ENCODE measurements around the gene PLAC8. TPM values are rescaled to one million over a fixed set of nuclear protein-coding genes. Genes with fewer than 3 reads are reported as not detected.

Gene PLAC8
- total and polyA plus RNA-seq, 2 of the 13 experiments (the other 11 are each of a cell fraction or from before 2014, with no cell fraction given) = 3.0 to 174 TPM

DNA sequence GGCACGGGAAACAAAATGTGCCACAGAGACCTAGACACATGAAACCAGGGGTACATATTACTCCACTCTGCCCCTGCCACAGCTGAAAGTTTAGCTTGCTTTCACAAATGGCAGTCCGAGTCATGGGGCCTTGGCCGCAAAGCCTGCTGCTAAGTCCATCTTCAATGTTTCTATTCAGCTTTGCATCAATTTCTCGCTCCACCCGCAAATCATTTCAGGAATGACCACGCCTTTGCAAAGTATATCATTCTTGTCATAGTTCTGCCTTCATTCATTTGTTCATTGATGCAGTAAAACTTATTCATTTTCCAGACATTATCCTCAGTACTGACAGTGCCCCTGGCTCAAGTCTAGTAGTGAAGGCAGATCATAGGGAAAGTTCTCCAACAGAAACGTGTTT lies 9.5 kb downstream of the PLAC8 start:
- Histone ChIP-seq H3K4me3 (replicated peaks in 1 of 3; ENCODE audit: insufficient read depth in 1 of 3, low read depth in 2 of 3, low read length in 3 of 3) (no peak overlapping the region), H3K27me3 (ENCODE audit: control insufficient read depth in 1 of 2, insufficient read depth in 2 of 2, low read length in 2 of 2) (no peaks in the 10 kb centered on the region), H3K79me2 (ENCODE audit: insufficient read depth, low read length) (peaks cover 6% of the 10 kb centered on the region), H3K9me3 (ENCODE audit: low read length) (no peaks in the 10 kb centered on the region), H2AFZ (ENCODE audit: low read length) (no peak overlapping the region), H3K9ac (ENCODE audit: insufficient read depth, low read depth, low read length) (no peak overlapping the region), H3K36me3 (replicated peaks in 1 of 2; ENCODE audit: control insufficient read depth in 1 of 2, insufficient read depth in 2 of 2, low read length in 2 of 2) (peaks cover 5 to 32% of the 10 kb centered on the region in 2 experiments), H3K27ac (ENCODE audit: extremely low read length, insufficient read depth, low read length) (no peak overlapping the region), H4K20me1 (ENCODE audit: insufficient read depth, low read length) (no peaks in the 10 kb centered on the region), H3K4me2 (ENCODE audit: low read depth, low read length) (no peak overlapping the region), H3K4me1 (ENCODE audit: insufficient read depth, low read length) (no peaks in the 10 kb centered on the region)
- POLR2A ChIA-PET = no interaction called here
- FAIRE-seq (no peak), ATAC-seq (no peak), DNase-seq (ENCODE audit: low spot score) (no peak)
- in situ Hi-C loops (cut with HindIII; ENCODE audit: extremely low pct_ligation_motif_present, low pct_unique_long_range_greater_than_20kb) = no loop called here
- CTCF ChIA-PET (ENCODE audit: low intra/inter-chr PET ratio, low total read pairs) = no interaction called here
- BruUV-seq (replicated peaks) = no TSS peak
- intact Hi-C loops (cut with micrococcal nuclease; ENCODE audit: unreplicated experiment) = no loop called here
- TF ChIP-seq ZBTB3 (CRISPR knock-in tag; IDR thresholded peaks at IDR 0.05; ENCODE audit: borderline replicate concordance, low read depth) = no peak
- TF ChIP-seq NR1H2 (CRISPR knock-in tag; IDR thresholded peaks at IDR 0.05; ENCODE audit: borderline replicate concordance, low read depth) = no peak
- TF ChIP-seq, protein P1, sequence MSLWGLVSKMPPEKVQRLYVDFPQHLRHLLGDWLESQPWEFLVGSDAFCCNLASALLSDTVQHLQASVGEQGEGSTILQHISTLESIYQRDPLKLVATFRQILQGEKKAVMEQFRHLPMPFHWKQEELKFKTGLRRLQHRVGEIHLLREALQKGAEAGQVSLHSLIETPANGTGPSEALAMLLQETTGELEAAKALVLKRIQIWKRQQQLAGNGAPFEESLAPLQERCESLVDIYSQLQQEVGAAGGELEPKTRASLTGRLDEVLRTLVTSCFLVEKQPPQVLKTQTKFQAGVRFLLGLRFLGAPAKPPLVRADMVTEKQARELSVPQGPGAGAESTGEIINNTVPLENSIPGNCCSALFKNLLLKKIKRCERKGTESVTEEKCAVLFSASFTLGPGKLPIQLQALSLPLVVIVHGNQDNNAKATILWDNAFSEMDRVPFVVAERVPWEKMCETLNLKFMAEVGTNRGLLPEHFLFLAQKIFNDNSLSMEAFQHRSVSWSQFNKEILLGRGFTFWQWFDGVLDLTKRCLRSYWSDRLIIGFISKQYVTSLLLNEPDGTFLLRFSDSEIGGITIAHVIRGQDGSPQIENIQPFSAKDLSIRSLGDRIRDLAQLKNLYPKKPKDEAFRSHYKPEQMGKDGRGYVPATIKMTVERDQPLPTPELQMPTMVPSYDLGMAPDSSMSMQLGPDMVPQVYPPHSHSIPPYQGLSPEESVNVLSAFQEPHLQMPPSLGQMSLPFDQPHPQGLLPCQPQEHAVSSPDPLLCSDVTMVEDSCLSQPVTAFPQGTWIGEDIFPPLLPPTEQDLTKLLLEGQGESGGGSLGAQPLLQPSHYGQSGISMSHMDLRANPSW (CRISPR knock-in tag; IDR thresholded peaks at IDR 0.05; ENCODE audit: borderline replicate concordance) = no peak
- TF ChIP-seq ZNF326 (CRISPR knock-in tag; IDR thresholded peaks at IDR 0.05; ENCODE audit: borderline replicate concordance) = no peak
- no peak for TF ChIP-seq ZNF766 (CRISPR knock-in tag; IDR thresholded peaks at IDR 0.05; ENCODE audit: borderline replicate concordance)
- no peak for TF ChIP-seq FIP1L1 (IDR thresholded peaks at IDR 0.05; ENCODE audit: borderline replicate concordance, insufficient read depth, low read depth, low read length)
- no peak for TF ChIP-seq MED1 (CRISPR knock-in tag; IDR thresholded peaks at IDR 0.05)
- TF ChIP-seq, protein P2, sequence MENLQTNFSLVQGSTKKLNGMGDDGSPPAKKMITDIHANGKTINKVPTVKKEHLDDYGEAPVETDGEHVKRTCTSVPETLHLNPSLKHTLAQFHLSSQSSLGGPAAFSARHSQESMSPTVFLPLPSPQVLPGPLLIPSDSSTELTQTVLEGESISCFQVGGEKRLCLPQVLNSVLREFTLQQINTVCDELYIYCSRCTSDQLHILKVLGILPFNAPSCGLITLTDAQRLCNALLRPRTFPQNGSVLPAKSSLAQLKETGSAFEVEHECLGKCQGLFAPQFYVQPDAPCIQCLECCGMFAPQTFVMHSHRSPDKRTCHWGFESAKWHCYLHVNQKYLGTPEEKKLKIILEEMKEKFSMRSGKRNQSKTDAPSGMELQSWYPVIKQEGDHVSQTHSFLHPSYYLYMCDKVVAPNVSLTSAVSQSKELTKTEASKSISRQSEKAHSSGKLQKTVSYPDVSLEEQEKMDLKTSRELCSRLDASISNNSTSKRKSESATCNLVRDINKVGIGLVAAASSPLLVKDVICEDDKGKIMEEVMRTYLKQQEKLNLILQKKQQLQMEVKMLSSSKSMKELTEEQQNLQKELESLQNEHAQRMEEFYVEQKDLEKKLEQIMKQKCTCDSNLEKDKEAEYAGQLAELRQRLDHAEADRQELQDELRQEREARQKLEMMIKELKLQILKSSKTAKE (CRISPR knock-in tag; IDR thresholded peaks at IDR 0.05; ENCODE audit: borderline replicate concordance) = no peak
- no peak for TF ChIP-seq NR2F6 (IDR thresholded peaks at IDR 0.05)
- TF ChIP-seq NR2F6 (CRISPR knock-in tag; IDR thresholded peaks at IDR 0.05) = no peak
- TF ChIP-seq, protein P3, sequence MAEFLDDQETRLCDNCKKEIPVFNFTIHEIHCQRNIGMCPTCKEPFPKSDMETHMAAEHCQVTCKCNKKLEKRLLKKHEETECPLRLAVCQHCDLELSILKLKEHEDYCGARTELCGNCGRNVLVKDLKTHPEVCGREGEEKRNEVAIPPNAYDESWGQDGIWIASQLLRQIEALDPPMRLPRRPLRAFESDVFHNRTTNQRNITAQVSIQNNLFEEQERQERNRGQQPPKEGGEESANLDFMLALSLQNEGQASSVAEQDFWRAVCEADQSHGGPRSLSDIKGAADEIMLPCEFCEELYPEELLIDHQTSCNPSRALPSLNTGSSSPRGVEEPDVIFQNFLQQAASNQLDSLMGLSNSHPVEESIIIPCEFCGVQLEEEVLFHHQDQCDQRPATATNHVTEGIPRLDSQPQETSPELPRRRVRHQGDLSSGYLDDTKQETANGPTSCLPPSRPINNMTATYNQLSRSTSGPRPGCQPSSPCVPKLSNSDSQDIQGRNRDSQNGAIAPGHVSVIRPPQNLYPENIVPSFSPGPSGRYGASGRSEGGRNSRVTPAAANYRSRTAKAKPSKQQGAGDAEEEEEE (CRISPR knock-in tag; IDR thresholded peaks at IDR 0.05; ENCODE audit: borderline replicate concordance) = no peak
- TF ChIP-seq, protein P4, sequence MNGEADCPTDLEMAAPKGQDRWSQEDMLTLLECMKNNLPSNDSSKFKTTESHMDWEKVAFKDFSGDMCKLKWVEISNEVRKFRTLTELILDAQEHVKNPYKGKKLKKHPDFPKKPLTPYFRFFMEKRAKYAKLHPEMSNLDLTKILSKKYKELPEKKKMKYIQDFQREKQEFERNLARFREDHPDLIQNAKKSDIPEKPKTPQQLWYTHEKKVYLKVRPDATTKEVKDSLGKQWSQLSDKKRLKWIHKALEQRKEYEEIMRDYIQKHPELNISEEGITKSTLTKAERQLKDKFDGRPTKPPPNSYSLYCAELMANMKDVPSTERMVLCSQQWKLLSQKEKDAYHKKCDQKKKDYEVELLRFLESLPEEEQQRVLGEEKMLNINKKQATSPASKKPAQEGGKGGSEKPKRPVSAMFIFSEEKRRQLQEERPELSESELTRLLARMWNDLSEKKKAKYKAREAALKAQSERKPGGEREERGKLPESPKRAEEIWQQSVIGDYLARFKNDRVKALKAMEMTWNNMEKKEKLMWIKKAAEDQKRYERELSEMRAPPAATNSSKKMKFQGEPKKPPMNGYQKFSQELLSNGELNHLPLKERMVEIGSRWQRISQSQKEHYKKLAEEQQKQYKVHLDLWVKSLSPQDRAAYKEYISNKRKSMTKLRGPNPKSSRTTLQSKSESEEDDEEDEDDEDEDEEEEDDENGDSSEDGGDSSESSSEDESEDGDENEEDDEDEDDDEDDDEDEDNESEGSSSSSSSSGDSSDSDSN (CRISPR knock-in tag; IDR thresholded peaks at IDR 0.05) = no peak
- TF ChIP-seq SAFB2 (CRISPR knock-in tag; IDR thresholded peaks at IDR 0.05; ENCODE audit: borderline replicate concordance, low read depth) = no peak
- no peak for TF ChIP-seq ZNF557 (CRISPR knock-in tag; IDR thresholded peaks at IDR 0.05)
- TF ChIP-seq ZNF782 (CRISPR knock-in tag; IDR thresholded peaks at IDR 0.05; ENCODE audit: borderline replicate concordance) = no peak
- 96% methylated on average over 7 of the region's 7 CpGs for WGBS (ENCODE audit: low lambda C conversion rate)

Measured in HepG2 (cell line).